A549 treated with AZD9567 at 1 μM for 4 hours (cell line): ENCODE measurements around the gene SLC7A6OS. TPM values are rescaled to one million over a fixed set of nuclear protein-coding genes. Genes with fewer than 3 reads are reported as not detected.

ENCODE experiments used
- total RNA-seq: library from RNA; stranded (reverse); fragments of 200-300 nt; extraction: Qiagen RNA extraction; gene quantifications from 5 replicates; pipeline ENCODE4 v1.2.3, GENCODE V29; 2022; ENCODE audit not compliant: insufficient read depth

The SLC7A6OS gene
- total RNA-seq = 7.0 to 12.9 TPM (median 12.5 TPM) in 5 replicates

DNA sequence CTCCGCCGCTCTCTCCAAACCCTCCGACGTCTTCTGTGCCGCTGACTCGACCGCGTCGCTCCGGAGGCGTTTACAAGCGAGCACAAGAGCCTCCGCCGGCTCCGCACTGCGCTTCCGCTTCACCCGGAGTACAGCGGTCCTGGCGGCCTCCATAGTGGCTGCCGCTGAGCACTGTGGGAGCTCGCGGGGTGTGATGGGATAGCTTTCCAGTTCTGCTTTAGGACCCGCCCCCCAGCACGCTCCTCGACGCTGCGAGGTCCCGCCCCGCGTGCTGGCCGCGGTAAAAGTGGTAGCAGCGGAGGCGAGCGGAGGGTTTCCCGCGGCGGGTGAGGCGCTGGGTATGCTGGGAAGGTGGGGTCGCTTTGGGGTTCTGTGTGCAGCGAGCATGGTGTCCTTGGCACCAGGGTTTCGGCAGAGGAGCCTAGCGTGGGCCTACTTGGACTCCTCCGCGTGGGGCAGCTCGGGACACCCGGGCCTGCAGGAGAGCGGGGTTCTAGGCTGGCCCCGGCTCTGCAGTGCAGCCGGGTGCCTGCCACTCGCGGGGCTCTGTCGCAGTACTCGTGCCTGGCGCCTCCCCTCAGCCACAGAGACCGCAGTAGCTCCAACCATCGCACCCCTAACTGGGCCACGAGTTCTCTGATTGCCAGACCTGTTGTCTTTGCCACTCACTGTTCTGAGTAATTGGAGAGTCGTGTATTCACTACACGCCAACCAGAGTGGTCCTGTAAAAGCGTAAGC is at the start of gene SLC7A6OS, which contains the start of gene PRMT7:
Gene SLC7A6OS (minus strand): TSS at position 173 of the 738 bp plus-strand sequence. CDS start 20 bp downstream, at position 153.
Gene PRMT7 (plus strand): TSS at position 246 of the 738 bp plus-strand sequence. CDS start 4,961 bp downstream, outside the sequence.

DNA sequence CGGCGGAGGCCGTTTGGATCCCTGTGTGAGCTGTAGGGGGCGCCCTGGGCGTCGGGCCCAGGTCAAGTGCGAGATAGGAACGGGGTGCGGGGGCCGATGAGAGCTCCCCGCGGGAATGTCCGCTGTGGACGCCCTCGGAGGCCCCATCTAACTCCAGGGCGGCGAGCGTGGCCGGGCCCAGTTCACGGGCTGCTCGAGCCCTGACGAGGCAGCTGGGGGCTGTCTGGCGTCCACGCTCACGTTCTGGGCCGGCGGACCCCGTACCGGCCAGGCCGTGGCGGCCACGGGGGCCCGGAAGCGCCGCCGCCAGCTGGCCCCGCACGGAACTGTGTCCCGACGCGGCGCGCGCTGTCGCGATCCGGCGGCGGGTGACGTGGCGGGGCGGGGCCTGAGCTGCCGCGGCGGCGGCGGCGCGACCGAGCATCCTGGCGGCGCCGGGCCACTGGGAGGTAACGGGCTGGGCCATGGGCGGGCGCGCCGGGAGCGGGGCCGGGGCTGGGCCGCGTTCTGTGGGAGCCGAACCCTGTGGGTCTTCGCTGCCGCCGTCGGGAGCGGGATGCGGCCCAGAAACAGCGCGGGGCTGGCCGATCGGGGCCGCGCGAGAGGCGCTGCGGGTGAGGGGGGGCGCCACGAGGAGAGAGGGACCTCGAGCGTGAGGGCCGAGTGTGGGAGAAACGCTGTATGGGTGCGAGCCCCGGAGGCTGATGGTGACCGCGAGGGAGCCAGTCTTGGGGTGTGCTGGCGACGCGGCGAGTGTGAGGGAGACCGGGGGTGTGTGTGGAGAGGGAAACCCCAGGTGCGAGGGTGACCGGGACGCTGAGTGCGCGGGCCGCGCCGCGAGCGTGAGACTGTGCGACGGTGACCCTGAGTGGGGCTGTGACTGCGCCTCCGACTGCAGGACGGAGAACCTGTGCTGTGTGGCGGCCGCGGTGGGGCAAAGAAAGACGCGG is 46.3 kb downstream of the SLC7A6OS start, which contains the start of gene SLC7A6:
Gene SLC7A6 (plus strand): TSS at position 399 of the 950 bp plus-strand sequence. CDS start 10,201 bp downstream, outside the sequence.

Other genes starting within 250 kb of the SLC7A6OS start
- gene NFATC3, start 225.6 kb downstream of the SLC7A6OS start, total RNA-seq = 14.4 to 17.5 TPM (median 15.0 TPM) in 5 replicates
- gene ESRP2, start 74.8 kb downstream of the SLC7A6OS start, total RNA-seq = 0.03 to 5.9 TPM (median 0.16 TPM) in 4 of 5 replicates, not detected in the other
- 16.1 to 20.8 TPM (median 17.1 TPM) in 5 replicates for gene PLA2G15, start 65.6 kb downstream of the SLC7A6OS start, total RNA-seq
- 26.4 to 31.7 TPM (median 30.8 TPM) in 5 replicates for gene SLC7A6, start 46.4 kb downstream of the SLC7A6OS start, total RNA-seq
- gene PRMT7, start 73 bp upstream of the SLC7A6OS start, total RNA-seq = 31.0 to 85.2 TPM (median 32.3 TPM) in 5 replicates
- 0.14 to 0.59 TPM (median 0.22 TPM) in 4 of 5 replicates, not detected in the other for gene SMPD3, start 137.6 kb upstream of the SLC7A6OS start, total RNA-seq
- gene ZFP90, start 228.3 kb upstream of the SLC7A6OS start, total RNA-seq = 7.4 to 12.3 TPM (median 9.9 TPM) in 5 replicates